HG03378 (cell line): ENCODE results near the gene SRP9.

Experiments
- ATAC-seq: cut with Tn5 transposase; IDR thresholded peaks from one replicate; pipeline ENCODE4 v1.9.1; 2021; ENCODE audit warnings: mild to moderate bottlenecking, moderate library complexity; ENCODE audit not compliant: unreplicated experiment

SRP9 gene, protein sequence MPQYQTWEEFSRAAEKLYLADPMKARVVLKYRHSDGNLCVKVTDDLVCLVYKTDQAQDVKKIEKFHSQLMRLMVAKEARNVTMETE

DNA sequence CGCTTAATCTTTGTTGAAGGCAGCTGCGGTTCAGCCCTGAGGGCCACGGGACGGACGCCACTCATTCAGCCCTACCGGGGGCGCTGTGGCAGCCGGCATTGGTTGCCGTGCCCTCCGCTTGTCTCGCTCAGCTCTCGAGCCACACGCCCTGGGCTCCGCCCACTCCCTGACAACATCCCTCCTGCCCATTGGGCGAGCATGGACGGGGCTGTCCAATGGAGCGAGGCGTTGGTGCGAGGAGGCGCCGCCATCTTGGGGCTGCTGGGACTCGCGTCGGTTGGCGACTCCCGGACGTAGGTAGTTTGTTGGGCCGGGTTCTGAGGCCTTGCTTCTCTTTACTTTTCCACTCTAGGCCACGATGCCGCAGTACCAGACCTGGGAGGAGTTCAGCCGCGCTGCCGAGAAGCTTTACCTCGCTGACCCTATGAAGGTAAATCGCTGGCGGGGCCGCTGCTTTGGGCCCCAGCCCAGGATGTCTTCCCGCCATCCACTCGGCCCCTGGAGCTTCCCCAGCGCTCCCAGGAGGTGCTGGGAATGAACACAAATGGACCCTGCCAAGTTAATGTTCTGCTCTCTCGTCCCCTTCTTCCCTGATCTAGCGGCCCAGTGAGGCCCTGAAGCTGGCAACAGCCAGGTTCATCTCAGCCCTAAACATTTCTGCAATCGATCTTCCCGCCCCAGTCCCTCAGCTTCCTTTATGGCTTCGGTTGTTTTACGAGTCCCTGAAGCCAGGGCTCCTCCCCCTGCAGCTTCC lies at the start of gene SRP9:
Gene SRP9 (plus strand): TSS at position 244 of the 754 bp plus-strand sequence. CDS start 115 bp downstream, at position 359.
- ATAC-seq = peak; percentile 98

DNA sequence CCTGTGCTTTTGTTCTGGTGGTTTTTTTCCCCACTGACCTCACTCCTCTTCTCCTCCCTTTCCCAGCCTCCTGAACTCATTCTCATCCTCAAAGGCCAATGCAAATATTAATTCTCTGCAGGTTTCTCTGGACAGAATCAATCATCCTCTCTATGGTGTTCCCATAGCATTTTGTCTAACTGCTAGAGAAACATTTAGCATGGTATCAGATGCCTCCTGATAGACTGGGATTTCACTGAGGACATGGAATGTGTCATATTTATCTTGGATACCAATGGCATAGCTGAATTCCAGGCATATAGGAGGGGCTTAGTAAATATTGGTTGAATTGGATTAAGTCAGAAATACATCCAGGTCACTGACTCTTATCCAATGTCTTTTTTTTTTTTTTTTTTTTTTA lies 46.1 kb upstream of the SRP9 start:
- no peak for ATAC-seq

DNA sequence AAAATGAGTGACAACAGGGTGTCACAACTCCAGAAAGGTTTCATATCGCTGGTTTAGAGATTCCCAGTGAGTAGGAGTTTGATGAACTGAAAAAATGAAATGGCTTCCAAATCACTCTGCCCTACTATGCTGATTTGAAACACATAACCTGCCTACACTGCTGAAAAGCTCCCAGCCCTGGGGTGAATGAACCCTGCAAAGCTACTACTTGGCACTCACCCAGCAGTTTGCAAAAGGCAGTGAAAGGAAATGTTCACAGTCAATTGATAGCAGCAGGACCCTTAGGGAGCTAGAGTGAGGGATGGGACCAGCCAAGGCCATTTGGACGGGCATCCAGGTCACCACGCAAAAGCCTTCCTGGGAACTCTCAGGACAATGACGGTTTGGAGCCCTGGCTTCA lies 44.4 kb upstream of the SRP9 start:
- no peak for ATAC-seq

DNA sequence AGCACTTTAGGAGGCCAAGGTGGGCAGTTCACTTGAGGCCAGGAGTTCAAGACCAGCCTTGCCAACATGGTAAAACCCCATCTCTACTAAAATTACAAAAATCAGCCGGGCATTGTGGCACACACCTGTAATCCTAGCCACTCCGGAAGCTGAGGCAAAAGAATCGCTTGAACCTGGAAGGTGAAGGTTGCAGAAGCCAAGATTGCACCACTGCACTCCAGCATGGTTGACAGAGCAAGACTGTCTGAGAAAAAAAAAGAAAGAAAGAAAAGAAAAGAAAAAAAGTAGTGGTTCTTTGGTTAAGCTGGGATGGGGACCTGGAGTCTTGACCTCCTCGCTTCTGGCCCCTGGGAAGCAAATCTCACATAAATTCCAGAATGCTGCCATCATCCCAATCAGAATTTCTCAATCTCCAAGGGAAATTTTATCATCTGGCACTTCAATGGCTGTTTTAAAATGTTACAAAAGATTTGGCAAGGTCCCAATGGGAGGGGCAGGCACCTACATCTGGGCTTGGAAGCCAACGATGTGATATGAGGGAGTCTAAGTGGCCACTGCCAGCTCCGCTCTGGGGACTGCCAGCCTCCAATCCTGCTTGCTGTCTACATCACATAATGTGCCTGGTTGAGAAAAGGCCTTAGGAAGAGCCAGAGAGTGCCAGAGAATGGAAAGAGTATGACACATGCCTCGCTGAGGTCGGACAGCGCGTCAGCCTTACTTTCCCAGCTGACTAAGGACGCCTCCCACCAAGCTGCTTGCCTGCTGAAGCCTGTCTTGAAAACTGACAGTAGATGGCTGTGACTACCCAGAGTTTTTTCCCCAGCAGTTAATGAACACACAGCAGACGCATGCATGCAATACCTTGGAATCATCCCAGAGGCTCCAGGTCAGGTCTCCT lies 42.1 kb upstream of the SRP9 start:
- ATAC-seq = no peak

DNA sequence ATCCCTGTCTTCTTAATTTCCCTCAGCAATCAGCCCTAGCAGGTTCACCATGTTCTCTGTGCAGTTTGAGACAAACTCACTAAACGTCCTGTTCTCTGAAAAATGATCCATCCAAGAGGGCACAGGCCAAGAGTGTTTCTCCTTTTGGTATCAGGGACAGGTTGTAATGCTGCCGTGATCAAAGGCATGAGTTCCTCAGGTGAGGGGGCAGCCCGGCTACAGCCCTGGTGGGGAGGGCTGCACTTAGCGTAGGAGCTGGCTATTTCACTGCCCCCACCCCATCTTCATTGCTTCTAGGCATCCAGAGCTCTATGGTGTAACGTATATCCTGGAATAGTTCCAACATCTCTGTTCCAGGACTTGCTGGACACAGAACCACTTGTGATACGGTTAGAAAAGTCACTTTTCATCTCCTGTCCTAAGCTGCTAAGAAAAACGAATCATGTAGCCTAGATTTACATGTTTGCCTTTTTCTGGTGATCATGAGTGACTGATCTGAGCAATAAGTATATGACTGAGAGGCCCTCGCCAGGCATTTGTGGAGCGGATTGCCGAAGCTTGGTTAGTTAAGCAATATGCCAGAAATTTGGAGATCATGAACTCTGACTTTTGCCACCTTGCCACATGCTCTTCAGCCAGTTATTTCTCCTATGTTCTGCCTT lies 41.1 kb upstream of the SRP9 start:
- no peak for ATAC-seq

DNA sequence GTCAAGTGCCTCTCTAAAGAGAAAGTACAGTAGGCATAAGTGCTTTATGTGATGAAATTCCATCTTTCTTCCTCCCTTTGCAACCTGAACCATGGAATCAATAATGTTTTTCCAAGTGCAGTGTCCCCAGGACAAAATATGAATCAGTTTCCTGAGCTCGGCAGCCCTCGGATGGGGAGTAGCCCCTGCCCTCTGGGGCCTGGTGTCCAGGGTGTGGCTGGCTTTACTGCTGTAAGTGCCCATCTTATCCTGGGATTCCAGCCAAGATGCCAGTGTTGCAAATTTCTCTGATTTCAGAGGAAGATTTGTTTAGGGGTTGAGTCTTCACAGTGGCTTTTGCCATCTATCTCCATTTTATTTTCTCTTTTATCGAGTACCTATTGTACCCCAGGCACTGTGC lies 40.5 kb upstream of the SRP9 start:
- no peak for ATAC-seq

DNA sequence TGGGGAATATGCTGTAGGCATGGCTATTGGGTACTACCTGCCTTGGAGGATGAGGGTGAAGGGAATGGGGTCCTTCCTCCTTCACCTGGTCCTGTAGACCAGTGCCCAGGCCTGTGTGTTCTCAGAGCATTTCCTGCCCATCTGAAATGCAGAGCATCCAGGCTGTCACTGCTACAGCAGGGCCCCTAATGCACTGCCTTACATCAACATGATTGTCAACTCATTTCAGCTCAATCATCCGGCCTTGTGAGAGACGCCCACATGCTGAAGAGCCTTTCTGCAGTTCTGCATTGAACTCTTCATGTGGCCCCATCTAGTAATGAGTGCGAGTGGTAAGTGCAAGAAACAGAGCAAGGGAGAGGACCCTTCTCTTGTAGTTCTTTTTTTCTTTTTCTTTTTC lies 39.8 kb upstream of the SRP9 start:
- ATAC-seq = no peak

DNA sequence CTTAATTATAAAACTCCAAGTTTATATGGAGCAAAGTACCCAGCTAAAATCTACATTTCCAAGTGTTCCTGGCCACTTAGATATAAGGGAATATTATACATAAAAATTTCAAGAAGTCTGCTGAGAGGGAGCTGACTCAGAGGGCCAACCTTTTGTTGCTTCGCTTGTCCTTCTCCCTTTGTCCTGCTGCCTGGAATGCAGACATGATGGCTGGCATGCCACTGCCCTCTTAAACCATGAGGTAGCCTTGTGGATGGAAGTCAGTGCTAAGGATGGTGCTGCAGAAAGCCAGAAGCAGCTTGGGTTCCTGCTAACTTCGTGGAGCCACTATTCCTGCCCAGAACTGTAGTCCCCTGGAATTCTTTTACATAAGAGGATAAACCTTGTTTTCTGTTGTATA lies 38.9 kb upstream of the SRP9 start:
- ATAC-seq = no peak

DNA sequence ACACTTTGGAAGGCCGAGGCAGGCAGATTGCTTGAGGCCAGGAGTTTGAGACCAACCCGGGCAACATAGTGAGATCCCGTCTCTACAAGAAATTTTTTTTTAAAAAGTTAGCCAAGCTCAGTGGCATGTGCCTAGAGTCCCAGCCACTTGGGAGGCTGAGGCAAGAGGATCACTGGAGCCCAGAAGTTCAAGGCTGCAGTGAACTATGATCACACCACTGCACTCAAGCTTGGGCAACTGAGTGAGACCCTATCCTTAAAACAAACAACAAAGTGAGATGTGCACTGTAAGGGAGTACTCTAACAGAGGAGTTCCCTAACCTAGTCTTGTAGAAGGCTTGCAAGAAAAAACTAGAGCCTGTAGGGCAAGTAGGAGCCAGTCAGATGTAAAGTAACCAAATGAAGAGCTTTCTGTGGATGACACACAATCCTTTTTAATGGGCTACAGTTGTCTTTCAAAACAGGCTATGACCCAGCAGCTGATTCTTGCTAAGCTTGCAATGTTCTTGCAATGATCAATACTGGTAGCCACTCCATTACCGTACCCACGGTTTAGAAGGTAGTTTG lies 38.0 kb upstream of the SRP9 start:
- ATAC-seq = no peak

DNA sequence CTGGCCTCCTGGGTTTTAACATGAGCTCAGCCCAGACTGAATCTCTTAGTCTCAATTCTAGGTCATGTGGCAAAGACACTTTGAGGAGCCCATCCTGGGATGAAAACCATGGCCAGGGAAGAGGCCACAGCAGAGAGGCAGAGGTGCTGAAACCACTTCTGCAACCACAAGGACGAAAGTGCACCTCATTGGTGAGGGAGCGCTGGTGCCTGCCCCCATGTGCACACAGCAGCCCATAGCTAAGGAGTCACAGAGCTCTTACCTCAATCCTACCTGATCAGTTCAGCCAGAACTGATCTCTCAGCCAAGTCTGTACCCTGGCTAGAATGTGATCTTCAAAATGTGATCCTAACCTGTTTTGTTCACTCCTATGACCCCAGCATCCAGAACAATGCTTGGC lies 32.9 kb upstream of the SRP9 start:
- no peak for ATAC-seq

DNA sequence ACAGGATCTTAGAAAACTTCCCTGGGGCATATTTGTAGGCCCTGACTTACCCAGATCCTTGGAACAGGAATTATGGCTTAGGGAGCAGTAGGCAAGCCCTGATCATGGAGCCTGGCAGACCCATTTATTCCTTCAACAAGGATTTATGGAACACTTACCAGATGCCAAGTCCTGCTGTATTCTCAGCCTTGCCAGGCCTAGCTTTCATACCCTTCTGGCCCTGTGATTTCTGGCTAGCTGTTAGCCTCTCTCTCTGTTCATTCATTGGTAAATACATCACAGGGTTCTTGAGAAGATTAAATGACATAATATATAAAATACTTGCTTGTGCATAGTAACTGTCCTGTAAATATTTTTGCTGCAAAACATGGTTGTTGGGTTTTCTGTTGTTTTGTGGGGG lies 32.4 kb upstream of the SRP9 start:
- ATAC-seq = no peak

DNA sequence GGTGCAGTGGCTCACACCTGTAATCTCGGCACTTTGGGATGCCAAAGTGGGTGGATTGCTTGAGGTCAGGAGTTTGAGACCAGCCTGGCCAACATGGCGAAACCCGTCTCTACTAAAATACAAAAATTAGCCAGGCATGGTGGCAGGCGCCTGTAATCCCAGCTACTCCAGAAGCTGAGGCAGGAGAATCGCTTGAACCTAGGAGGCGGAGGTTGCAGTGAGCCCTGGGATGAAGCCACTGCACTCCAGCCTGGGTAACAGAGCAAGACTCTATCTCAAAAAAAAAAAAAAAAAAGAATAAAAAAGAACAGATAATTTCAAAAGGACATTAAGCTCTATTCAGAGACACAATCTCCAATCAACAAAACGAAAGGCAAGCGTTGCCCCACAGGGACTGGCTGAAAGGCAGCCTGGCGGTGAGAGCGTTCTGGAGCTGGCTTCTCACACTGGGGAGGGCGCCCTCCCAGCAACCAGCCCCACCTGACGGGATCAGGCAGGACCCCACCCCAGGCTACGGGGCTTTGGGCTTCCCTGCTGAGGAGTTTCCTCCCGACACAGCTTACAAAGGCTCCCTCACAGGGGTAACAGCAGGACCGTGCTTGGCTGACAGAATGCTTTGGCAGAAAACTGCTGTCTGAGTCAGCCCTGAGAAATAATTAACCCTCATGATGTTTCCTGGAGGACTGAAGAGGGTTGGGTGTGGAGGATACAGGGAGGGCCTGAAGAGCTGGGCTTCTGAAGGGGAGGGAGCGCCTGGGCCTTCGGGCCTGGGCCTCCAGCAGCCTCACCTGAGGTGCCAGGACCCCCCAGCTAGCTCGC lies 31.1 kb upstream of the SRP9 start:
- no peak for ATAC-seq

DNA sequence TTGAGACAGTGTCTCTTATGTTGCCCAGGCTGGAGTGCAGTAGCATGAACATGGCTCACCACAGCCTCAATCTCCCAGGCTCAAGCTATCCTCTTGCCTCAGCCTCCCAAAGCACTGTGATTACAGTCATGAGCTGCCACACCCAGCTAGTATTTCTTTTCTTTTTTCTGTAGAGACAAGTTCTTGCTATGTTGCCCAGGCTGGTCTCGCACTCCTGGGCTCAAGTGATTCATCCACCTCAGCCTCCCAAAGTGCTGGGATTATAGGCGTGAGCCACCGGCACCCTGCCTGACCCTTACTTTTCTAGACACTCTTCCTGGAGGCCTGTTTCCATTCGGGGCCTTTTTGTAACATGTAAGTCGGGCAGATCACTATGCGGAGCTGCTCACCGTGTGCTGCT lies 30.1 kb upstream of the SRP9 start:
- ATAC-seq = no peak

DNA sequence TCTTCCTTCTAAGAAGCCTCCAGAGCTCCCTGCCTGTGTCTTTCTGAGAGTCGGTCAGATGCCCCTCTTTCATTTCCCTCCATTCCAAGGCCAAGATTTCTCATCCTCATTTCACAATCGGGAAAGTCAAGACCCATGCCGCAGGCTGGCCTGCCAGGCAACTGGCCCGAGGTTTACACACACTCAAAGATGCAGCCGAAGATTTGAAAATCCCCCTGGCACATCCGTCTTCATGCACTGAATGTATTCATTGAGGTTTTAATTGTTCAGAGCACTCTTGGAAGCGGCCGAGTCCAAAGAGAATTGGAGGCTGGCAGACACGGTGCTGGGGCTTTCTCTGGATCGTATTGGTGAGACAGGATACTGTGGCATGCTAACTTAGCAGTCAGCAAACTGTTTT lies 29.1 kb upstream of the SRP9 start:
- ATAC-seq = no peak

DNA sequence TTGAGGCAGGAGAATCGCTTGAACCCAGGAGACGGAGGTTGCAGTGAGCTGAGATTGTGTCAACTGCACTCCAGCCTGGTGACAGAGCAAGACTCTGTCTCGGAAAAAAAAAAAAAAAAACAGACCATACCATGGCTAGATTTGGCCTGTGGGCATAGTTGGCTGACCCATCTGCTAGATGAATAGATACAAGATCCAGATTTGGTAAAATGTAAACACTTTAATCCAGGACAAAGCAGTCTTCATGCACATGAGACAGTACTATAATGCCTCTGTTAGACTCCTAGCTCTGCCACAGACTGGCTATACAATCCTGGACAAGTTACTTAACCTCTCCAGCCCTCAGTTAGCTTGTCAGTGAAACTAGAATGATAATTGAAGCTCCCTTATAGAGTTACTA lies 27.9 kb upstream of the SRP9 start:
- ATAC-seq = no peak

DNA sequence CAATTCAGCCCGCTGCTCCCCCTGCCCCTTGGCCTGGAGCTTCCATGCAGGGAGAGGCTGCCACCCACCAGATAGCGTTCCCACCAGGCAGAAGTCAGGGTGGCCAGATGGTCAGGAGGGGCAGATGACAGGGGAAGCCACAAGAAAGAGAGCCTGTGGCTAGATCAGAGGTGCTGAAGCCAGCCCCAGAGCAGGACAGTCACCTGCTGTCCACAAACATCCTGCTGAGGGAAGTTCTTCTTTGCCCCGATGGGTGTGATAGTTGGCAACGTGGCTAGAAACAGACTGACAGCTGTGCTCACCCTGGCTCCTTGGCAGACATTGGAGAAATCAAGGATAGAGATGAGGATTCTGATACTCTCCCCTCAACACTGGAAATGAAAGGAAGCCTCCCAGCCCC lies 27.2 kb upstream of the SRP9 start:
- ATAC-seq = no peak

DNA sequence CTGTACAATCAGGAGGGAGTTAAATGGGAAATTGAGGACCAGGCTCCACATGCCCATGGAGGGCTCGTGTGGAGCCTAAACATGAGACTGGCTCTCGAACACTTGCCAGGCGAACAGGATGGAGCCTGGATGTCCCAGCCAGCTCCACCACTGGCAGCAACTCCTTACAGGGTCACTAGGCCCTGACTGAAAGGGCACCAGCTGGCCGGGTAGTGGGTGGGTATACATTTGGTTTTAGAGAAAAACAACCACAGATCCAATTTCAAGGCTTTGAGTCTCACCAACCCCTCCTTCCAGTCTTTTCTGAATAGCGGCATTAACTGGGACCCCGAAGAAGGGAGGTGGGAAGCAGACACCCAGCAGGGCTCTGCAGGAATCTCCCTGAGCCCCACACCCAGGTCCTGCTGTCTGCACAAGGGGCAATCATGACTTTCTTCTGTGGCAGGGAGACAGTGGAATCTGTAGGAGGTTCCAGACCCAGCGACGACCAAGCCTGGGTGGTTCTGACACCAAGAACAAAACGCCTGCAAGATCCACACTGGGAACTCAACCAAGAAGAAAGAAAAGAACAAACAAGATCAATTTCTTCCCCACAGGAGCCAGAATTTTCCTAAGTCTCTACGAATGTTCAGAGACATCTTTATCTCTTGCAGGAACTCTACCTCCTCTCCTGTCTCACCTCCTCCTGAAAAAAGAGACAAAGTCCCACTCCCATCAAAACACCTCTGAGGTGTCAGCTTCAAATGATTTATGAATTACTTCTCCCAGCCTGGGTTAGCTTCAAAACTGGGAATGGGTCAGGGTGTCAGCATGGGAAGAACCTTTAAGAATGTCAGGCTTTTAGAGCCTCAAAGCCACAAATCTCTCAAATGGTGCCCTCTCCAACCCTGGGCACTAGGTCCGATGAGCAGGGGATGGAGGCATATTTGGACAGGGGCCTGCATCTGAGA lies 26.5 kb upstream of the SRP9 start:
- no peak for ATAC-seq

DNA sequence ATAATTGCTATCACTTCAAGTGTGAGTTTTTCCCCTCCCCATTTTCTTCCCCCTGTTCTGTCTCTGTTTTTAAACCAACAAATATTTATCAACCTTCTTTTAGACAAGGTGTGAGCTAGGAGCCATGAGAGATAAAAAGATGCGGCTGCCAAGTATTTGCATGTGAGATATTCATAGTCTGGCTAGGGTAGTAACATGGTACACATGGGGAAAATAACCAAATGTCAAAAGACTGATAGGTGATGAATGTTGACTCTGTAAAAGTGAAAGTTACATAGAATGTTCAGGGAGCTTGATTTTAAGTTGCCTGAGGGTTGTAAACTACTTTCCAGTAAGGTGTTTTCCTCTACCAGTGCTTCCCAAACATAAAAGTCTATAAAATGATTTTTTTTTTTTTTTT lies 25.4 kb upstream of the SRP9 start:
- no peak for ATAC-seq

DNA sequence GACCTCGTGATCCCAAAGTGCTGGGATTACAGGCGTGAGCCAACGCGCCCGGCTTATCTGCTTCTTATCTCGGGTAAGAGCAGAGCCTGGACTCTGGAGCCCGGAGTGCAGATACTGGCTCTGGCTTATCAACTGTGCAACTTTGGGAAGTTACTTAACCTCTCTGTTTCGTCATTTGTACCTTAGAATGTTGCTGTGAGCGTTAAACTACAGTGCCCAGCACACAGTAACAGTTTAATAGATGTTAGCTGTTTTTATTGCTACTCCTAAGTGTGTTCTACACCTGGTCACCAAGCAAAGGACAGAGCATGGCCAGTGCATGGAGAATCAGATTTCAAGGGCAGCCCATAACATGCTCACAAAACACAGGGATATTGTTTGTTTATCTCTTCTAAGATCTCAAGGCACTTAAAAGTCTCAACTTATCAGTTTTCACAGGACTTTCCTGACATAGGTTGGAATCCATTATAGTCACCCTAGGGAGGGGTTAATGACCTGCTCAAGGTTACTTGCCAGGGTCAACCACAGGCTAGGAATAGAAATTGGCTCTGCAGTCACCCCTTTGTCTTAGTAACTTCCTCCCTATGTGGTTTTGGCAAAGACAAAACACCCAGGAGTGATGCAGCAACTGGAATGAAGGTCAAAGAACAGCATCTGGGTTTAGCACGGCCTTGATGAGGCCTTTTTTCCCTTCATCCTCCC lies 22.5 kb upstream of the SRP9 start:
- ATAC-seq = no peak
